OCI-LY3 (cell line): Measurements from ENCODE around the gene HSD11B1.

Experiments
- H2AFZ ChIP-seq: fragments of 200-600, 300-600 bp; shearing (Covaris generic); 2 replicates; pipeline ENCODE4 v1.6.0; 2014; ENCODE audit warnings: antibody characterized with exemption, low read depth, low read length
- H3K27ac ChIP-seq: fragments of 200-600, 300-600 bp; sonication (generic); 2 replicates; pipeline ENCODE4 v1.5.1; 2014; ENCODE audit warnings: mild to moderate bottlenecking, low read length, moderate library complexity, mixed read lengths
- H3K27me3 ChIP-seq: fragments of 200-600, 300-600 bp; sonication (generic); 2 replicates; pipeline ENCODE4 v1.6.1; 2014; ENCODE audit warnings: low read depth, low read length, mixed read lengths
- H3K36me3 ChIP-seq: fragments of 200-600, 300-600 bp; sonication (generic); replicated peaks from 2 replicates; pipeline ENCODE3; 2014; ENCODE audit warnings: low read depth, low read length, mixed read lengths
- H3K4me1 ChIP-seq: fragments of 300-600, 200-600 bp; sonication (generic); 2 replicates; pipeline ENCODE4 v1.6.1; 2014; ENCODE audit warnings: low read length, mixed read lengths
- H3K4me2 ChIP-seq: fragments of 200-600, 300-600 bp; sonication (generic); 2 replicates; pipeline ENCODE4 v1.6.1; 2014; ENCODE audit warnings: low read length, mixed read lengths
- H3K4me3 ChIP-seq: fragments of 300-600, 200-600 bp; sonication (generic); 2 replicates; pipeline ENCODE4 v1.5.1; 2014; ENCODE audit warnings: antibody characterized with exemption, mild to moderate bottlenecking, low read length, moderate library complexity
- H3K79me2 ChIP-seq: fragments of 300-600, 200-600 bp; shearing (Covaris generic); 2 replicates; pipeline ENCODE4 v1.6.1; 2014; ENCODE audit warnings: mild to moderate bottlenecking, low read length, mixed read lengths
- H3K9ac ChIP-seq: fragments of 300-600, 200-600 bp; shearing (Covaris generic); 2 replicates; pipeline ENCODE4 v1.6.0; 2014; ENCODE audit warnings: mild to moderate bottlenecking, low read length, moderate library complexity
- H3K9me3 ChIP-seq: fragments of 200-600, 300-600 bp; shearing (Covaris generic); 2 replicates; pipeline ENCODE4 v1.6.1; 2014; ENCODE audit warnings: low read length, mixed read lengths; ENCODE audit not compliant: insufficient read depth
- H4K20me1 ChIP-seq: fragments of 200-600, 300-600 bp; sonication (generic); 2 replicates; pipeline ENCODE4 v1.6.1; 2016; ENCODE audit warnings: low read length, mixed read lengths; ENCODE audit not compliant: insufficient read depth
- CTCF ChIP-seq: fragments of 200-600, 300-600 bp; sonication (generic); IDR thresholded peaks from 2 replicates; pipeline ENCODE4 v1.5.1; 2014; ENCODE audit warnings: antibody characterized with exemption, low read length, low read depth
- EZH2phosphoT487 ChIP-seq: fragments of 200-600 bp; shearing (Covaris generic); IDR thresholded peaks from 2 replicates; pipeline ENCODE4 v1.6.1; 2018; ENCODE audit warnings: antibody characterized with exemption, mixed run types, low read depth

HSD11B1 gene

GRCh38 chr1:209710093-209710492, 5.4 kb downstream of the HSD11B1 start:
- H3K9me3 ChIP-seq: no peaks in the 10 kb centered on the region
- peaks cover 17% of the 10 kb centered on the region for H3K4me1 ChIP-seq
- H2AFZ ChIP-seq: peak overlapping the region; percentile 70
- H3K4me2 ChIP-seq: peak overlapping the region; percentile 71
- H3K27me3 ChIP-seq: 0 out of 2 replicates have a peak, but pooled peaks cover 3% of the 10 kb centered on the region
- H3K36me3 ChIP-seq: no peaks in the 10 kb centered on the region
- no peaks in the 10 kb centered on the region for H3K79me2 ChIP-seq
- H3K9ac ChIP-seq: no peak overlapping the region
- peak overlapping the region; percentile 37 for H3K27ac ChIP-seq
- peak overlapping the region; percentile 39 for H3K4me3 ChIP-seq
- H4K20me1 ChIP-seq: no peaks in the 10 kb centered on the region
- TF ChIP-seq CTCF (no peak), EZH2phosphoT487 (no peak)

GRCh38 chr1:209710847-209711246, 6.2 kb downstream of the HSD11B1 start:
- H3K4me1 ChIP-seq: peaks cover 17% of the 10 kb centered on the region
- TF ChIP-seq CTCF (no peak), EZH2phosphoT487 (no peak)
- no peaks in the 10 kb centered on the region for H3K9me3 ChIP-seq
- H3K79me2 ChIP-seq: no peaks in the 10 kb centered on the region
- 0 out of 2 replicates have a peak, but pooled peaks cover 3% of the 10 kb centered on the region for H3K27me3 ChIP-seq
- H3K4me3 ChIP-seq: no peak overlapping the region
- no peak overlapping the region for H3K27ac ChIP-seq
- H3K36me3 ChIP-seq: no peaks in the 10 kb centered on the region
- H4K20me1 ChIP-seq: no peaks in the 10 kb centered on the region
- H3K9ac ChIP-seq: no peak overlapping the region
- H2AFZ ChIP-seq: no peak overlapping the region
- peak overlapping the region; percentile 71 for H3K4me2 ChIP-seq

- Histone ChIP-seq H3K4me2 (no peak overlapping the region), H3K4me1 (peaks cover 35% of the 10 kb centered on the region), H3K27ac (no peak overlapping the region), H4K20me1 (no peaks in the 10 kb centered on the region), H3K27me3 (peaks cover 3% of the 10 kb centered on the region; the same call in 1 of the 2 replicates), H3K9me3 (no peaks in the 10 kb centered on the region), H3K36me3 (no peaks in the 10 kb centered on the region), H3K79me2 (no peaks in the 10 kb centered on the region), H2AFZ (no peak overlapping the region), H3K9ac (no peak overlapping the region), H3K4me3 (no peak overlapping the region)
- TF ChIP-seq EZH2phosphoT487 (no peak), CTCF (no peak)
Measured at GRCh38 chr1:209714338-209714737, 9.7 kb downstream of the HSD11B1 start.

DNA sequence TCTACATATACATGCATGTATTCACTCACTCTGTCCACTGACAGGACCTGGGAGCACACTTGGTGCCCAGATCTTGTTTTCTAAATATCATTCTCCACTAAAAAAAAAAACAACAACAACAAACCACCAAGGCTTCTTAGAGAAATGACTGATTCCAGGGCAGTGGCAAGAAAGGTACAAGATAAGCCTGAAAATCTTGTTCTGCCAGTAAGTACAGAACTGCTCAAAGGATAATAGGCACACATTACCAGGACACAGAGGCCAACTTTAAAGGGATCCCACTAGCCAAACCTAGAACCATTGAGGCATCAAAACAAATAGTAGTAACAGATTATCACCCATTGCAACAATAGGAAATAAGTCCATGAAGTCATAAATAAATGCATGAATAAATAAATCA, 10.7 kb downstream of the HSD11B1 start:
- peaks cover 26% of the 10 kb centered on the region for H3K4me1 ChIP-seq
- H3K4me2 ChIP-seq: no peak overlapping the region
- no peaks in the 10 kb centered on the region for H3K9me3 ChIP-seq
- peaks cover 3% of the 10 kb centered on the region; the same call in 1 of the 2 replicates for H3K27me3 ChIP-seq
- H3K9ac ChIP-seq: no peak overlapping the region
- H3K79me2 ChIP-seq: no peaks in the 10 kb centered on the region
- no peaks in the 10 kb centered on the region for H3K36me3 ChIP-seq
- TF ChIP-seq EZH2phosphoT487 (no peak), CTCF (no peak)
- no peak overlapping the region for H3K27ac ChIP-seq
- H3K4me3 ChIP-seq: no peak overlapping the region
- no peak overlapping the region for H2AFZ ChIP-seq
- H4K20me1 ChIP-seq: no peaks in the 10 kb centered on the region
